Heart right ventricle (tissue), 16 donors: ENCODE data around the gene CTSD. TPM values are rescaled to one million over a fixed set of nuclear protein-coding genes. Genes with fewer than 3 reads are reported as not detected.
A peak's percentile ranks its signal among the peaks of the same experiment; 100 is the strongest.

Experiments
- ATAC-seq, 8 donors: fragments of 200-7000 bp; cut with Tn5 transposase; one replicate each; pipeline ENCODE4 v1.9.1; 2020; ENCODE audit warnings: mild to moderate bottlenecking in 8 of 8, moderate library complexity in 8 of 8, moderate number of reproducible peaks in 1 of 8
- DNase-seq, 2 donors: peaks; one replicate each; pipeline ENCODE4 v3.0.0-alpha.2; 2020
- H3K27ac ChIP-seq, 10 donors: fragments of 200-600 bp; sonication (generic) in 2 of 10; one replicate each; pipeline versions ENCODE4 v1.5.0 to v1.8.0; 2020 to 2022; ENCODE audit warnings: mild to moderate bottlenecking in 3 of 10
- H3K27me3 ChIP-seq, 7 donors: fragments of 200-600 bp; one replicate each; pipeline ENCODE4 v1.8.0; 2021 to 2022; ENCODE audit warnings: mild to moderate bottlenecking in 2 of 7
- H3K36me3 ChIP-seq, 9 donors: fragments of 200-600 bp; sonication (generic) in 1 of 9; one replicate each; pipeline versions ENCODE4 v1.5.0 to v1.8.0; 2020 to 2022; ENCODE audit warnings: mild to moderate bottlenecking in 2 of 9
- H3K4me1 ChIP-seq, 9 donors: fragments of 200-600 bp; sonication (generic) in 1 of 9; one replicate each; pipeline versions ENCODE4 v1.5.0 to v1.8.0; 2020 to 2022; ENCODE audit warnings: mild to moderate bottlenecking in 4 of 9
- H3K4me3 ChIP-seq, 10 donors: fragments of 200-600 bp; sonication (generic) in 2 of 10; one replicate each; pipeline versions ENCODE4 v1.5.0 to v1.8.0; 2020 to 2022; ENCODE audit warnings: mild to moderate bottlenecking in 7 of 10, moderate library complexity in 2 of 10
- H3K9me3 ChIP-seq, 11 donors: fragments of 200-600 bp in 10 of 11; sonication (generic) in 2 of 11; one replicate each; pipeline versions ENCODE4 v1.5.0 to v1.8.0; 2013 to 2022; ENCODE audit warnings: mild to moderate bottlenecking in 2 of 11, control low read depth in 1 of 11, moderate library complexity in 1 of 11
- WGBS, 2 donors: extraction: QIAGEN DNeasy Blood & Tissue Kit; methylation state at CpG; one replicate each; pipeline ENCODE4 v1.1.7; 2013; ENCODE audit warnings: inconsistent platforms in 1 of 2; 5-methylcytosine and 5-hydroxymethylcytosine counted together
- intact Hi-C, 10 donors: fragments of 100-400 bp; cut with DNase I; formaldehyde crosslinking; loops; one replicate each; pipeline versions ENCODE4 v1.11.1 to v1.14.2; 2022
- polyA plus RNA-seq, 2 donors: library from polyadenylated mRNA; stranded (reverse); fragments of 200-250 nt; gene quantifications; one replicate each; pipeline ENCODE4 v1.2.3, GENCODE V29; 2013
- total RNA-seq, 10 donors: library from RNA; stranded (reverse); fragmentation: NEBNext Ultra II Directional in 3 of 10; extraction: Animal tissue kit (Norgen Biotek cat#: 25700) in 3 of 10; gene quantifications; one replicate each; pipeline versions ENCODE4 v1.2.1 to v1.2.4, GENCODE V29; 2021 to 2023
- TF ChIP-seq, protein P1 (sequence below), 9 donors: fragments of 200-600 bp; sonication (generic) in 2 of 9; IDR thresholded peaks; one replicate each; pipeline versions ENCODE4 v1.5.0 to v1.8.0; 2021 to 2022; ENCODE audit warnings: antibody characterized with exemption in 9 of 9, mild to moderate bottlenecking in 5 of 9, moderate library complexity in 1 of 9
- donor health status: Arrhythmogenic right ventricular cardiomyopathy.
- donor health status: ischemic (EF 13 %, LVEDD 7.1; RV severe dilation, severe dysfunction).
- donor health status: healthy with polysubstance abuse.
- donor health status: DM: no; HTN: yes; CAD: no.
- donor health status: DM: no; HTN: no; CAD: no.
- donor health status: ischemic (EF 25% LVEDD 6.9; RV normal size, moderate dysfunction).
- donor health status: ischemic (EF 25% LVEDD 5.7; RV mildly dilated, moderate dysfunction).
- donor health status: healthy.
- donor health status: DM: yes; HTN: yes; CAD: no.
- donor health status: Ischemic cardiomyopathy.
- donor health status: ischemic (EF 35%, LVEDD 5.7; RV mildly dilated, moderate dysfunction).
- donor health status: nonischemic (EF 11% LVEDD 7.7; RV severe dilation, severe dysfunction).
- donor health status: DM: yes; HTN: yes; CAD: no.
- donor health status: PGD.
- donor health status: ischemic (EF 29% LVEDD 5.4; RV normal size, mild dysfunction).
- donor health status: nonischemic (EF 23%, LVEDD 6.1; RV moderate dilation, normal function).

Gene CTSD
- total and polyA plus RNA-seq, 12 donors: 431 to 1,070 (median 786) TPM

DNA sequence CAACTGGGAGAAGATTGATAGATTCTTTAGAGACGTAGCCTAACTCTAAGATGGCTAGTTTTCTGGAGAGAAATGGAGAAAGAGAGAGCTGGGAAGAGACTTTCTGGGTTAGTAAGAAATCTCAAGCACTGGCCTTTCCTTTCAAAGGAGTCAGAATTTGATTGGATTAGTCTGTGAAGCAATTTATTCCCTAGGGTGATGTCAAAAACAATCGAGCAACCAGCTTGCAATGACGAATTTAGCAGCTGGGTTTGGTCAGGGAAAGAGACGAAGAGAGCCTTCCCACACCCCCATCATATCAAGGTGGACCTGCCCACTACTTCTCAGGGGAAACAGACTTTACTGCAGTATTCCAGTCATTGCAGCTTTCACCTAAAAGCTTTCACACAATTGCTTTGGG lies 56.0 kb downstream of the CTSD start:
- H3K4me1 ChIP-seq: no peaks in the 10 kb centered on the region
- peaks cover 0 to 9% (median 0%) of the 10 kb centered on the region in 7 donors for H3K27me3 ChIP-seq
- intact Hi-C loops: loop anchor here in 3 of 10 donors (5.0 kb wide), 3 partner anchors 50 to 120 kb away; partner anchors contain the start of gene CTSD (in 1 of the 3)
- TF ChIP-seq, protein P1, sequence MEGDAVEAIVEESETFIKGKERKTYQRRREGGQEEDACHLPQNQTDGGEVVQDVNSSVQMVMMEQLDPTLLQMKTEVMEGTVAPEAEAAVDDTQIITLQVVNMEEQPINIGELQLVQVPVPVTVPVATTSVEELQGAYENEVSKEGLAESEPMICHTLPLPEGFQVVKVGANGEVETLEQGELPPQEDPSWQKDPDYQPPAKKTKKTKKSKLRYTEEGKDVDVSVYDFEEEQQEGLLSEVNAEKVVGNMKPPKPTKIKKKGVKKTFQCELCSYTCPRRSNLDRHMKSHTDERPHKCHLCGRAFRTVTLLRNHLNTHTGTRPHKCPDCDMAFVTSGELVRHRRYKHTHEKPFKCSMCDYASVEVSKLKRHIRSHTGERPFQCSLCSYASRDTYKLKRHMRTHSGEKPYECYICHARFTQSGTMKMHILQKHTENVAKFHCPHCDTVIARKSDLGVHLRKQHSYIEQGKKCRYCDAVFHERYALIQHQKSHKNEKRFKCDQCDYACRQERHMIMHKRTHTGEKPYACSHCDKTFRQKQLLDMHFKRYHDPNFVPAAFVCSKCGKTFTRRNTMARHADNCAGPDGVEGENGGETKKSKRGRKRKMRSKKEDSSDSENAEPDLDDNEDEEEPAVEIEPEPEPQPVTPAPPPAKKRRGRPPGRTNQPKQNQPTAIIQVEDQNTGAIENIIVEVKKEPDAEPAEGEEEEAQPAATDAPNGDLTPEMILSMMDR (IDR thresholded peaks at IDR 0.05): no peak
- 41 to 42% methylated on average over 4 of the region's 4 CpGs for WGBS, 2 donors
- H3K27ac ChIP-seq: no peak overlapping the region
- no peak overlapping the region for H3K4me3 ChIP-seq
- peaks cover 0 to 5% (median 0%) of the 10 kb centered on the region in 11 donors for H3K9me3 ChIP-seq
- no peaks in the 10 kb centered on the region for H3K36me3 ChIP-seq
- DNase-seq: no peak
- no peak for ATAC-seq

DNA sequence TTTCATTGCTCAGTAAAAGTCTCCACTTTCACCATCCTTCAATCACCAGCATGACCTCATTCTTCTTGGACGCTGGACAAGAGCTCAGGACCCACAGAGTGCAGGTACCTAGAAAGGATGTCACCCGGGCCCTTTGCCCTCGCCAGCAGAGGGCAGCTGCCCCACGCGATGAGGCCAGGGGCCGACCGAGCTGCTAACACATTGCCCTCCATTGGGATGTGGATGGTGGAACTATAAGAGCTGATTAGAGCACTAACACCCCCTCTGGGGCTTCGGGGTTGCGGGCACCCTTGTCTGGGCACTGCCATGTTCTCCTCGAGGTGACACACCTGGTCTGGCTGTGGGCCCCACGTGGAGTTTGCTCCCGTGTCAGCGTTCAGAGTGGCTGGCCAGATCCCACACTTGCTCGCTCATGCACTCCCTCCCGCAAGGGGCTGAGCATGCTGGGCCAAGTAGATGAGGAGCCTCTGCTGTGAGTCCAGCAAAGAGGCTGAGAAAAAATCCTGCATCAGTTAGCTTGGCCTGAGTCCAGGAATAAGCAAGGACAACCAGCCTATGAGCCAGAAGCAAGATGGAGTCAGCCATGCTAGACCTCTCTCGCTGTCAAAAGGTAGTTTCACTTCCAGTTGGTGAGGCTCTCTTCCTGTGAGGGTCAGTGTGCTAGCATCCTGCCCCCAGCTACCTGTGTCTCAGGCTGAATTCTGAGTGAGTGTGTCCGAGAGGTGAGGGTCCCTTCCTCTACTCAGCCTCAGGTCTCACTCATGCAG lies 56.9 kb downstream of the CTSD start:
- DNase-seq (no peak), ATAC-seq (peak in 7 of 8 donors; percentile 42 to 85 (median 66))
- TF ChIP-seq, protein P1 (IDR thresholded peaks at IDR 0.05): peak in 7 of 9 donors; percentile 28 to 54 (median 42)
- WGBS, 2 donors: 83 to 84% methylated on average over 17 of the region's 17 CpGs
- intact Hi-C loops: loop anchor here in 3 of 10 donors (1.0 to 5.0 kb wide), 4 partner anchors 50 to 125 kb away; partner anchors contain the start of gene CTSD (in 1 of the 3)
- Histone ChIP-seq H3K9me3 (peaks cover 0 to 5% (median 0%) of the 10 kb centered on the region in 11 donors), H3K4me3 (no peak overlapping the region), H3K36me3 (no peaks in the 10 kb centered on the region), H3K27ac (no peak overlapping the region), H3K27me3 (peaks cover 0 to 15% (median 0%) of the 10 kb centered on the region in 7 donors), H3K4me1 (no peaks in the 10 kb centered on the region)

- ATAC-seq: peak in 1 of 8 donors; percentile 26
- Histone ChIP-seq H3K36me3 (no peaks in the 10 kb centered on the region), H3K9me3 (no peaks in the 10 kb centered on the region), H3K4me1 (no peaks in the 10 kb centered on the region), H3K27ac (no peak overlapping the region), H3K27me3 (peaks cover 0 to 22% (median 0%) of the 10 kb centered on the region in 7 donors), H3K4me3 (no peak overlapping the region)
- TF ChIP-seq, protein P1 (IDR thresholded peaks at IDR 0.05): no peak
- WGBS, 2 donors: 73 to 83% methylated on average over 15 of the region's 15 CpGs
- intact Hi-C loops: loop anchor here in 3 of 10 donors (1.0 to 5.0 kb wide), 4 partner anchors 52 to 127 kb away; partner anchors contain the start of gene CTSD (in 1 of the 3)
- DNase-seq: no peak
Measured at GRCh38 chr11:1705126-1706052, 58.3 kb downstream of the CTSD start.

- no peak overlapping the region for H3K27ac ChIP-seq
- no peaks in the 10 kb centered on the region for H3K36me3 ChIP-seq
- intact Hi-C loops: no loop called here
- 86 to 91% methylated on average over 6 of the region's 6 CpGs for WGBS, 2 donors
- peaks cover 0 to 22% (median 0%) of the 10 kb centered on the region in 7 donors for H3K27me3 ChIP-seq
- ATAC-seq (no peak), DNase-seq (no peak)
- TF ChIP-seq, protein P1 (IDR thresholded peaks at IDR 0.05): no peak
- H3K4me1 ChIP-seq: no peaks in the 10 kb centered on the region
- H3K9me3 ChIP-seq: no peaks in the 10 kb centered on the region
- no peak overlapping the region for H3K4me3 ChIP-seq
Measured at GRCh38 chr11:1703146-1703545, 60.6 kb downstream of the CTSD start.
